ENCODE results near the gene MAP7.
"Not testable (repeated sequence)": the region's sequence is repeated elsewhere in the genome, so short reads cannot be mapped to it uniquely, and the experiment has no call there.

The MAP7 gene

GRCh38 chr6:136550330-136551071 is at the start of gene MAP7:
MAP7 (minus strand) TSS chr6:136550422; CDS start chr6:136550408, 14 bp downstream.
- DNase-seq (ENCODE audit: low spot score), result peak; percentile 60

- no peak for DNase-seq (ENCODE audit: low spot score)
Observed at GRCh38 chr6:136599329-136600011, 49.2 kb upstream of the MAP7 start.

- no peak for DNase-seq (ENCODE audit: low spot score)
Observed at GRCh38 chr6:136598048-136598447, 47.8 kb upstream of the MAP7 start.

GRCh38 chr6:136594671-136595070 is 44.4 kb upstream of the MAP7 start:
- no peak for DNase-seq (ENCODE audit: low spot score)

GRCh38 chr6:136593748-136594490 is 43.7 kb upstream of the MAP7 start:
- DNase-seq (ENCODE audit: low spot score), result peak; percentile 80

GRCh38 chr6:136592930-136593673 is 42.9 kb upstream of the MAP7 start:
- DNase-seq (ENCODE audit: low spot score), result no peak

GRCh38 chr6:136591617-136592016 is 41.4 kb upstream of the MAP7 start:
- DNase-seq (ENCODE audit: low spot score), result no peak

- not testable (repeated sequence) for DNase-seq (ENCODE audit: low spot score)
Observed at GRCh38 chr6:136590846-136591245, 40.6 kb upstream of the MAP7 start.

GRCh38 chr6:136587527-136587926 is 37.3 kb upstream of the MAP7 start:
- DNase-seq (ENCODE audit: low spot score), result no peak

- DNase-seq (ENCODE audit: low spot score), result peak; percentile 53
Observed at GRCh38 chr6:136586295-136586694, 36.1 kb upstream of the MAP7 start.

- DNase-seq (ENCODE audit: low spot score), result not testable (repeated sequence)
Observed at GRCh38 chr6:136585523-136585922, 35.3 kb upstream of the MAP7 start.

- not testable (repeated sequence) for DNase-seq (ENCODE audit: low spot score)
Observed at GRCh38 chr6:136584290-136584689, 34.1 kb upstream of the MAP7 start.

GRCh38 chr6:136582711-136583471 is 32.7 kb upstream of the MAP7 start:
- DNase-seq (ENCODE audit: low spot score), result peak; percentile 64

GRCh38 chr6:136579800-136580199 is 29.6 kb upstream of the MAP7 start:
- no peak for DNase-seq (ENCODE audit: low spot score)

- DNase-seq (ENCODE audit: low spot score), result no peak
Observed at GRCh38 chr6:136576821-136577220, 26.6 kb upstream of the MAP7 start.

- DNase-seq (ENCODE audit: low spot score), result no peak
Observed at GRCh38 chr6:136571496-136571895, 21.3 kb upstream of the MAP7 start.

GRCh38 chr6:136571065-136571464 is 20.8 kb upstream of the MAP7 start:
- DNase-seq (ENCODE audit: low spot score), result no peak

- no peak for DNase-seq (ENCODE audit: low spot score)
Observed at GRCh38 chr6:136568129-136568528, 17.9 kb upstream of the MAP7 start.

GRCh38 chr6:136567688-136568087 is 17.5 kb upstream of the MAP7 start:
- DNase-seq (ENCODE audit: low spot score), result no peak

- DNase-seq (ENCODE audit: low spot score), result no peak
Observed at GRCh38 chr6:136566851-136567250, 16.6 kb upstream of the MAP7 start.

- DNase-seq (ENCODE audit: low spot score), result no peak
Observed at GRCh38 chr6:136566007-136566487, 15.8 kb upstream of the MAP7 start.
